ENCODE measurements around the gene KIRREL3. TPM values are rescaled to one million over a fixed set of nuclear protein-coding genes. Genes with fewer than 3 reads are reported as not detected.

Gene KIRREL3
- total and polyA plus RNA-seq, 9 donors = 0.25 to 5.3 (median 0.48) TPM

GRCh38 chr11:126938718-126939117 lies 61.9 kb downstream of the KIRREL3 start:
- 82 to 85% (median 82%) methylated on average over 4 of the region's 4 CpGs for WGBS, 3 donors
- DNase-seq = no peak
- no peaks in the 10 kb centered on the region for H3K4me1 ChIP-seq (ENCODE audit: insufficient read depth)
- no peaks in the 10 kb centered on the region for H3K36me3 ChIP-seq
- intact Hi-C loops (cut with DNase I) = no loop called here
- no peak overlapping the region for H3K4me3 ChIP-seq
- H3K27ac ChIP-seq = no peak overlapping the region
- no peaks in the 10 kb centered on the region for H3K27me3 ChIP-seq
- no peak for TF ChIP-seq POLR2A (IDR thresholded peaks at IDR 0.05)
- TF ChIP-seq EP300 (IDR thresholded peaks at IDR 0.05) = no peak
- no peak for TF ChIP-seq CTCF (IDR thresholded peaks at IDR 0.05)
- H3K9me3 ChIP-seq = no peaks in the 10 kb centered on the region

GRCh38 chr11:126930091-126930841 lies 70.3 kb downstream of the KIRREL3 start:
- DNase-seq = no peak
- TF ChIP-seq EP300 (IDR thresholded peaks at IDR 0.05) = no peak
- no peak for TF ChIP-seq POLR2A (IDR thresholded peaks at IDR 0.05)
- no peak for TF ChIP-seq CTCF (IDR thresholded peaks at IDR 0.05)
- no peaks in the 10 kb centered on the region for H3K27me3 ChIP-seq
- H3K27ac ChIP-seq = no peak overlapping the region
- H3K4me3 ChIP-seq = no peak overlapping the region
- no peaks in the 10 kb centered on the region for H3K9me3 ChIP-seq
- no peaks in the 10 kb centered on the region for H3K4me1 ChIP-seq (ENCODE audit: insufficient read depth)
- intact Hi-C loops (cut with DNase I) = no loop called here
- WGBS, 3 donors = 73 to 87% (median 79%) methylated on average over 4 of the region's 4 CpGs
- H3K36me3 ChIP-seq = no peaks in the 10 kb centered on the region

- intact Hi-C loops (cut with DNase I) = no loop called here
- DNase-seq = no peak
- Histone ChIP-seq H3K4me3 (no peak overlapping the region), H3K27ac (no peak overlapping the region), H3K4me1 (ENCODE audit: insufficient read depth) (no peaks in the 10 kb centered on the region), H3K36me3 (no peaks in the 10 kb centered on the region), H3K27me3 (no peaks in the 10 kb centered on the region), H3K9me3 (no peaks in the 10 kb centered on the region)
- TF ChIP-seq CTCF (IDR thresholded peaks at IDR 0.05) = no peak
- WGBS, 3 donors = 71 to 81% (median 74%) methylated on average over 10 of the region's 10 CpGs
Observed at GRCh38 chr11:126929179-126930061, 71.2 kb downstream of the KIRREL3 start.

- Histone ChIP-seq H3K27ac (no peak overlapping the region), H3K36me3 (no peaks in the 10 kb centered on the region), H3K9me3 (no peaks in the 10 kb centered on the region), H3K4me3 (no peak overlapping the region), H3K27me3 (no peaks in the 10 kb centered on the region), H3K4me1 (ENCODE audit: insufficient read depth) (no peaks in the 10 kb centered on the region)
- WGBS, 3 donors = 29 to 48% (median 42%) methylated on average over 2 of the region's 2 CpGs
- DNase-seq = no peak
- intact Hi-C loops (cut with DNase I) = no loop called here
- TF ChIP-seq CTCF (IDR thresholded peaks at IDR 0.05) (no peak), POLR2A (IDR thresholded peaks at IDR 0.05) (no peak), EP300 (IDR thresholded peaks at IDR 0.05) (no peak)
Observed at GRCh38 chr11:126927623-126928022, 72.9 kb downstream of the KIRREL3 start.

Measured in ovary (tissue), 9 donors.